Peyer's patch (tissue), 4 donors: ENCODE measurements around the gene ABCC6. TPM values are rescaled to one million over a fixed set of nuclear protein-coding genes. Genes with fewer than 3 reads are reported as not detected.
A peak's percentile ranks its signal among the peaks of the same experiment; 100 is the strongest.
"Not testable (repeated sequence)": the region's sequence is repeated elsewhere in the genome, so short reads cannot be mapped to it uniquely, and the experiment has no call there.

Source experiments
- DNase-seq, 3 donors: peaks; one replicate each; pipeline ENCODE4 v3.0.0-alpha.2; 2017 to 2019
- H3K27ac ChIP-seq, 4 donors: fragments of 200-600 bp; sonication (generic); one replicate each; pipeline ENCODE4 v1.5.1; 2016 to 2019
- H3K27me3 ChIP-seq, 2 donors: fragments of 200-600 bp; sonication (generic); one replicate each; pipeline ENCODE4 v1.5.1; 2019
- H3K36me3 ChIP-seq, 3 donors: fragments of 200-600 bp; sonication (generic); one replicate each; pipeline ENCODE4 v1.5.1; 2016 to 2019
- H3K4me1 ChIP-seq, 4 donors: fragments of 200-600 bp; sonication (generic); one replicate each; pipeline ENCODE4 v1.5.1; 2016 to 2019
- H3K4me3 ChIP-seq, 4 donors: fragments of 200-600 bp; sonication (generic); 1 replicate in 3 of 4; 2 replicates in 1 of 4; pipeline ENCODE4 v1.5.1; 2016 to 2019; ENCODE audit warnings: mild to moderate bottlenecking in 1 of 4
- H3K9me3 ChIP-seq, 4 donors: fragments of 200-600 bp; sonication (generic); one replicate each; pipeline ENCODE4 v1.5.1; 2016 to 2019; ENCODE audit warnings: mild to moderate bottlenecking in 1 of 4
- CTCF ChIP-seq, 6 experiments: fragments of 450-650 bp in 4 of 6; fragments of 200-600 bp in 2 of 6; sonication (generic) in 1 of 6; IDR thresholded peaks; one replicate each; pipeline ENCODE4 v1.5.1; 2017 to 2019; ENCODE audit warnings: antibody characterized with exemption in 6 of 6, mild to moderate bottlenecking in 3 of 6, moderate library complexity in 1 of 6
- POLR2A ChIP-seq, 2 donors: fragments of 450-650 bp; IDR thresholded peaks; one replicate each; pipeline ENCODE4 v1.5.1; 2017; ENCODE audit warnings: antibody characterized with exemption in 2 of 2, mild to moderate bottlenecking in 2 of 2, moderate library complexity in 2 of 2
- total RNA-seq, 4 donors: library from RNA; depleted of rRNA; stranded (reverse); fragments of >200 nt; gene quantifications; one replicate each; pipeline ENCODE4 v1.1.0, GENCODE V29; 2016

Gene ABCC6
- total RNA-seq, 4 donors from 2014 or later = 12.4 to 113 (median 76.2) TPM

- H3K27ac ChIP-seq = peak overlapping the region in 1 of 4 donors; percentile 51
- no peaks in the 10 kb centered on the region for H3K9me3 ChIP-seq
- no peak for DNase-seq
- peaks cover 0 to 4% (median 0%) of the 10 kb centered on the region in 3 donors for H3K36me3 ChIP-seq
- H3K4me3 ChIP-seq = no peak overlapping the region
- no peaks in the 10 kb centered on the region for H3K27me3 ChIP-seq
- H3K4me1 ChIP-seq = peaks cover 0 to 12% (median 0%) of the 10 kb centered on the region in 4 donors
- TF ChIP-seq CTCF (IDR thresholded peaks at IDR 0.05) (no peak), POLR2A (IDR thresholded peaks at IDR 0.05) (no peak)
These were observed 72.5 kb downstream of the ABCC6 start for GRCh38 chr16:16150878-16151152.

DNA sequence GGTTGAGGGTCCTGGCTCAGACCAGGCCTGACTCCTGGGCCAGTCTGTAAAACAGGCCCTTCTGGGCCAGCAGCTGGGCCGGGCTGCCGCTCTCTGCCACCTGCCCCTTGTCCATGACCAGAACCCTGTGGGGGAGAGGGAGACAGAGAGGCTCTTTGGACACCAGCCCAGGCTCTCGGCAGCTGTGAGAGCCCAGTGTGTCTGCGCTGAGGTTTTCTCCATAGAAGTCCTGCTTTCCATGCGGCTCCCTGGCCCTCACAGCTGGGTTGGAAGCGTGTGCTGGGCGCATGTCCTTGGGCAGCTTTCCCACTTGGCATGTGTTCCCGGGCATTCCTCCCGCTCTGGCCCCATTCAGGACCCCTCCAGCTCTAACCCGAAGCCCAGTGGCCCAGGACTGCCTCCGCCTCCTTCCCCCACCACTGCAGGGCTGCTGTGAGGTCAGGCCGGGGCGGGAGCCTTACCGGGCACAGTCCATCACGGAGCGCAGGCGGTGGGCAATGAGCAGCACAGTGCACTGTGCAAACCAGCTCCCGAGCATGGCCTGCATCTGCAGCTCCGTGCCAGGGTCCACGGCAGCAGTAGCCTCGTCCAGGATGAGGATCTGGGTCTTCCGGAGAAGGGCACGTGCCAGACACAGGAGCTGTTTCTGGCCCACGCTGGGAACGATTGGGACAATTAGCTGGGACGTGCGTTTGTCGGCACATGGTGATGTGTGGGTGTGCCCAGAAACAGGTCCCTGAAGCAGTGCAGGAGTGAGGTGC lies 73.0 kb downstream of the ABCC6 start:
- Histone ChIP-seq H3K27ac (peak overlapping the region in 1 of 4 donors; percentile 51), H3K9me3 (no peaks in the 10 kb centered on the region), H3K4me3 (no peak overlapping the region), H3K36me3 (peaks cover 0 to 4% (median 0%) of the 10 kb centered on the region in 3 donors), H3K4me1 (peaks cover 0 to 12% (median 0%) of the 10 kb centered on the region in 4 donors), H3K27me3 (no peaks in the 10 kb centered on the region)
- TF ChIP-seq CTCF (IDR thresholded peaks at IDR 0.05) = no peak
- no peak for TF ChIP-seq POLR2A (IDR thresholded peaks at IDR 0.05)
- DNase-seq = no peak

DNA sequence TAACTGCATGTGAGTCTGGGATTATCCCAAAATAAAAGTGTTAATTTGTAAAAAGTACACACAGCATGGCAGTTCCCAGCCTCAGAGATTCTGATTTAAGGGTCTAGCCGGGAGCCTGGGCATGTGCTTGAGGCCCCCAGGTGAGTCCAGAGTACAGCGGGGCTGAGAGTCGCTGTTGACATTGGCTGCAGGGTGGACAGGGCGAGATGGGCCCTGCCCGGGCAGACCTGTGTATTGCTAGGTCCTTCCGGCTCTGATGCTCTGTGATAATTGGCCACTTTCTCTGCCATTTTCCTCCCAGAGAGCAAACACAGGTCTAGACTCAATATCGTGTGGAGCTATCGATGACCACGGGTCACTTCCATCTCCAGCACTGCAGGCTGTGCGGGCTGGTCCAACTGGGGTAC lies 73.6 kb downstream of the ABCC6 start:
- Histone ChIP-seq H3K36me3 (peaks cover 0 to 4% (median 0%) of the 10 kb centered on the region in 3 donors), H3K9me3 (no peaks in the 10 kb centered on the region), H3K4me3 (no peak overlapping the region), H3K4me1 (peaks cover 0 to 12% (median 0%) of the 10 kb centered on the region in 4 donors), H3K27me3 (no peaks in the 10 kb centered on the region), H3K27ac (peak overlapping the region in 1 of 4 donors; percentile 51)
- TF ChIP-seq CTCF (IDR thresholded peaks at IDR 0.05) (no peak), POLR2A (IDR thresholded peaks at IDR 0.05) (no peak)
- DNase-seq = no peak

DNA sequence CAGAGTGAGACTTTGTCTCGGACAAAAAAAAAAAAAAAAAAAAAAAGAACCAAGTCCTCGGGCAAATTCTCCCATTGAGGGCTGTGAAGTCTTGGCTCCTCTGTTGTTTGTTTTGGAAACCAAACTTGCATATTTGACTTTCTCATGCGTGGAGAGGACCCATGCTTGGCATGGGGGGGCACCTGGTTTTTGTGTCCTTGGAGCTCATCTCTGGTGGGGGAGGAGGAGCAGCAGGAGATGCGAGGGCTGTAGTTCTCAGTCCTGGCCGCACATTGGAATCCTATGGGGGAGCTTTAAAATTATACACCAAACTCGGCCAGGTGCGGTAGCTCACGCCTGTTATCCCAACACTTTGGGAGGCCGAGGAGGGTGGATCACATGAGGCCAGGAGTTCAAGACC lies 74.5 kb downstream of the ABCC6 start:
- no peak for DNase-seq
- Histone ChIP-seq H3K4me3 (no peak overlapping the region), H3K4me1 (peaks cover 0 to 12% (median 0%) of the 10 kb centered on the region in 4 donors), H3K9me3 (no peaks in the 10 kb centered on the region), H3K27me3 (no peaks in the 10 kb centered on the region), H3K36me3 (peaks cover 0 to 5% (median 0%) of the 10 kb centered on the region in 3 donors), H3K27ac (no peak overlapping the region)
- TF ChIP-seq CTCF (IDR thresholded peaks at IDR 0.05) = no peak
- no peak for TF ChIP-seq POLR2A (IDR thresholded peaks at IDR 0.05)

DNA sequence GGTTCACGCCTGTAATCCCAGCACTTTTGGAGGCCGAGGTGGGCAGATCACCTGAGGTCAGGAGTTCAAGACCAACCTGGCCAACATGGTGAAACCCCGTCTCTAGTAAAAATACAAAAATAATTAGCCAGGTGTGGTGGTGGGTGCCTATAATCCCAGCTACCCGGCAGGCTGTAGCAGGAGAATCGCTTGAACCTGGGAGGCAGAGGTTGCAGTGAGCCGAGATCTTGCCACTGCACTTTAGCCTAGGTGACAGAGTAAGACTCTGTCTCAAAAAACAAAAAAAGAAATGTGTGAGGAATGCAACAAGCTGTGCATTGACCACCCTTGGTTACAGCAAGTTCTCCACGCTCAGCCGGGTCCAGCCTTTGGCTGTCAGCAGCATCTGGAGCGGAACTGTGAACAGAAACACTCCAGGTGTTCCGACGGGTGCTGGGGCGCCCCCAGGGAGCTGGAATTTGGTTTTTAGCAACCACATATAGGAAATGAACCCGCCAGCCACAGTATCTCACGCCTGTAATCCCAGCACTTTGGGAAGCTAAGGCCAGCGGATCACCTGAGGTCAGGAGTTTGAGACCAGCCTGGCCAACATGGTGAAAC lies 75.2 kb downstream of the ABCC6 start:
- not testable (repeated sequence) for H3K4me3 ChIP-seq, H3K36me3 ChIP-seq, H3K9me3 ChIP-seq, DNase-seq, H3K27me3 ChIP-seq, H3K27ac ChIP-seq
- peaks cover 0 to 12% (median 0%) of the 10 kb centered on the region in 4 donors for H3K4me1 ChIP-seq

DNA sequence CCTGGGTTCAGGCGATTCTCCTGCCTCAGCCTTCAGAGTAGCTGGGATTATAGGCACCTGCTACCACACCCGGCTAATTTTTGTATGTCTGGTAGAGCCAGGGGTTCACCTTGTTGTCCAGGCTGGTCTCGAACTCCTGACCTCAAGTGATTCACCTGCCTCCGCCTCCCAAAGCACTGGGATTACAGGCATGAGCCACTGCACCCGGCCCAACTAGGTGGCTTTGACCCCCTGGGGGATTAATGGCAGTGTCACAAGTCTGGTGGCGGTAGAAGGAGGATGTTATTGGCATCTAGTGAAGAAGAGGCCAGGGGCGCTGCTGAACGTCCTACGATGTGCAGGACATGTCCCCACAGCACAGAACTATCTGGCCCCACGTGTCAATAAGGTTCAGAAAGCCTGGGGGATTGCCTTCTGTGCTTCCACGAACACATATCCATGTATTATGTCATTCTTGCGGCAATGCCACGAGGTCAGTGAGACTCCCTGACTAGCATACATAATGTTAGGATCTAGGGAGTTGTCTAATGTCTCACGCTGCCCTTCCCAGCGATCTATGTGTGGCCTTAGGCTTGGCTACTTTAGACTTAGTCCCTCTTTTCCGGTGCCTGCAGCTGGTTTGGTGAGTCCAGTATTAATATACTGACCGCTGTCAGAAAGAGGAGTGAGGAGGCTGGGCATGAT lies 75.8 kb downstream of the ABCC6 start:
- Histone ChIP-seq H3K27ac (no peak overlapping the region), H3K4me1 (peaks cover 0 to 12% (median 0%) of the 10 kb centered on the region in 4 donors), H3K4me3 (no peak overlapping the region), H3K27me3 (no peaks in the 10 kb centered on the region), H3K36me3 (peaks cover 0 to 10% (median 0%) of the 10 kb centered on the region in 3 donors), H3K9me3 (no peaks in the 10 kb centered on the region)
- peak in 1 of 3 donors; percentile 15 for DNase-seq
- TF ChIP-seq CTCF (IDR thresholded peaks at IDR 0.05) (no peak), POLR2A (IDR thresholded peaks at IDR 0.05) (no peak)
